ENCODE data around the gene OR2AG2.

Gene OR2AG2

DNA sequence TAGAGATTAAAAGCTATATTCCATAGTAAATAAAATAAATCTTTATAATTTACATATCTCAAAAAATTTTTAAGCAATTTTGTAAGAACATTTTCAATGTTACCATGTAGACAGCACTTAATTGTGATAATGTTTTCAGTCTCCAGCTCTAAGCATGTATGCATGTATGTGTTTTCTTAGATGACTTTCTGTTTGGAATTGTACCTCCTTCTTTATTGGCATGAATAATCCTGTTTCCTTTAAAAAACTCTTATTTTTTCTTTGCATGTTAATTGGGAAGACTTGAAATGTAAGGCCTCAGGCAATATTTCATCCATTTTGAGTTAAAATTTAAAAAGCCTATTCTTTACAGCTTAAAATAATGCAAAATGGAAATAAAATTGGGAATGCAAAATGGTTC is 9.1 kb upstream of the OR2AG2 start:
- Histone ChIP-seq H3K27ac (ENCODE audit: low read length) (no peak overlapping the region), H3K36me3 (ENCODE audit: control insufficient read depth, insufficient read depth, low read length) (no peaks in the 10 kb centered on the region), H3K27me3 (ENCODE audit: control insufficient read depth, insufficient read depth, low read length) (no peaks in the 10 kb centered on the region), H3K4me1 (ENCODE audit: control insufficient read depth, insufficient read depth, low read length) (no peaks in the 10 kb centered on the region), H3K4me3 (ENCODE audit: low read length) (no peak overlapping the region), H3K9me3 (ENCODE audit: control insufficient read depth, insufficient read depth, low read length) (no peaks in the 10 kb centered on the region)
- DNase-seq (ENCODE audit: low read depth, low spot score) = no peak

DNA sequence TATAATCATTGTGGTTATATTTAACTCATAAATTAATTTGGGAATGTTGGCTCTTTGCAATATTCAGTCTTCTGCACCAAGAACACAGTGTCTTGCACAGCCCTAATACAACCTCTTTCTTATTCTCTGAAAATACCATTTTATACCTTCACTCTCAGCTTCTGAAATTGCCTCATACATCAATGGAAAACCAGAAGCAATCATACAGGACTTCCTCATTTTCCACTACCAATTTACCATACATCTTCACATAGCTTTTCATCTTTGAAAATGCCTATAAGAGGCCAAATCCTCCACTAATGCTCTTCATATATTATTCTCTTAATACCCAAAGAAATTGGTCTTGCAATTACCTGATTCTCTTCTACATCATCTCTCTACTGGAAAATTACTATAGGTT is 6.7 kb upstream of the OR2AG2 start:
- Histone ChIP-seq H3K4me3 (ENCODE audit: low read length) (no peak overlapping the region), H3K9me3 (ENCODE audit: control insufficient read depth, insufficient read depth, low read length) (no peaks in the 10 kb centered on the region), H3K36me3 (ENCODE audit: control insufficient read depth, insufficient read depth, low read length) (no peaks in the 10 kb centered on the region), H3K4me1 (ENCODE audit: control insufficient read depth, insufficient read depth, low read length) (no peaks in the 10 kb centered on the region), H3K27me3 (ENCODE audit: control insufficient read depth, insufficient read depth, low read length) (no peaks in the 10 kb centered on the region), H3K27ac (ENCODE audit: low read length) (no peak overlapping the region)
- no peak for DNase-seq (ENCODE audit: low read depth, low spot score)

- Histone ChIP-seq H3K4me3 (ENCODE audit: low read length) (no peak overlapping the region), H3K9me3 (ENCODE audit: control insufficient read depth, insufficient read depth, low read length) (no peaks in the 10 kb centered on the region), H3K4me1 (ENCODE audit: control insufficient read depth, insufficient read depth, low read length) (no peaks in the 10 kb centered on the region), H3K27me3 (ENCODE audit: control insufficient read depth, insufficient read depth, low read length) (no peaks in the 10 kb centered on the region), H3K27ac (ENCODE audit: low read length) (no peak overlapping the region), H3K36me3 (ENCODE audit: control insufficient read depth, insufficient read depth, low read length) (no peaks in the 10 kb centered on the region)
- no CpG with 5 or more reads among the region's 2 CpGs for WGBS (ENCODE audit: insufficient coverage, insufficient read length)
- DNase-seq (ENCODE audit: low read depth, low spot score) = peak; percentile 37
Measured at GRCh38 chr11:6757373-6757967, 14.3 kb downstream of the OR2AG2 start.

GRCh38 chr11:6755953-6756347 is 15.8 kb downstream of the OR2AG2 start:
- Histone ChIP-seq H3K9me3 (ENCODE audit: control insufficient read depth, insufficient read depth, low read length) (no peaks in the 10 kb centered on the region), H3K27ac (ENCODE audit: low read length) (no peak overlapping the region), H3K4me1 (ENCODE audit: control insufficient read depth, insufficient read depth, low read length) (no peaks in the 10 kb centered on the region), H3K36me3 (ENCODE audit: control insufficient read depth, insufficient read depth, low read length) (no peaks in the 10 kb centered on the region), H3K4me3 (ENCODE audit: low read length) (no peak overlapping the region), H3K27me3 (ENCODE audit: control insufficient read depth, insufficient read depth, low read length) (no peaks in the 10 kb centered on the region)
- no CpG with 5 or more reads among the region's 1 CpG for WGBS (ENCODE audit: insufficient coverage, insufficient read length)
- DNase-seq (ENCODE audit: low read depth, low spot score) = no peak

GRCh38 chr11:6755303-6755952 is 16.3 kb downstream of the OR2AG2 start:
- Histone ChIP-seq H3K4me3 (ENCODE audit: low read length) (no peak overlapping the region), H3K27ac (ENCODE audit: low read length) (no peak overlapping the region), H3K9me3 (ENCODE audit: control insufficient read depth, insufficient read depth, low read length) (no peaks in the 10 kb centered on the region), H3K27me3 (ENCODE audit: control insufficient read depth, insufficient read depth, low read length) (no peaks in the 10 kb centered on the region), H3K36me3 (ENCODE audit: control insufficient read depth, insufficient read depth, low read length) (no peaks in the 10 kb centered on the region), H3K4me1 (ENCODE audit: control insufficient read depth, insufficient read depth, low read length) (no peaks in the 10 kb centered on the region)
- no CpG with 5 or more reads among the region's 5 CpGs for WGBS (ENCODE audit: insufficient coverage, insufficient read length)
- DNase-seq (ENCODE audit: low read depth, low spot score) = peak; percentile 55

- H3K27me3 ChIP-seq (ENCODE audit: control insufficient read depth, insufficient read depth, low read length) = no peaks in the 10 kb centered on the region
- H3K4me1 ChIP-seq (ENCODE audit: control insufficient read depth, insufficient read depth, low read length) = no peaks in the 10 kb centered on the region
- no peak for DNase-seq (ENCODE audit: low read depth, low spot score)
- no CpG with 5 or more reads among the region's 3 CpGs for WGBS (ENCODE audit: insufficient coverage, insufficient read length)
- H3K36me3 ChIP-seq (ENCODE audit: control insufficient read depth, insufficient read depth, low read length) = no peaks in the 10 kb centered on the region
- no peak overlapping the region for H3K27ac ChIP-seq (ENCODE audit: low read length)
- no peaks in the 10 kb centered on the region for H3K9me3 ChIP-seq (ENCODE audit: control insufficient read depth, insufficient read depth, low read length)
- no peak overlapping the region for H3K4me3 ChIP-seq (ENCODE audit: low read length)
Measured at GRCh38 chr11:6747097-6747668, 24.6 kb downstream of the OR2AG2 start.

DNA sequence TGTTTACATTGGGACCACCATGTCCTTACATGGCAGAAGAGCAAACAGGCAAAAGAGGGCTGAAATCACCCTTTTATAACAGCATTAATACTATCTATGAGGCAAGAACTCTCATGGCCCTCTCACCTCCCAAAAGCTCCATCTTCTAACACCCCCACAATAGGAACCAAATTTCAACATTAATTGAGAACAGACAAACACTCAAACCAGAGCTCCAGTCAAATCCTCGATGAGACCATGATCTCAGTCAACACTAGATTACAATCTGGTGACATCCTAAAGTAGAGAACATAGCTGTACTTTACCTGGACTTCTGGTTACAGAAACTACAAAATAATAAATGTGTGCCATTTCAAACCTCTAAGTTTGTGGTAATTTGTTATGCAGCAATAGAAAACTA is 25.1 kb downstream of the OR2AG2 start:
- WGBS (ENCODE audit: insufficient coverage, insufficient read length) = no CpG with 5 or more reads among the region's 1 CpG
- DNase-seq (ENCODE audit: low read depth, low spot score) = no peak
- Histone ChIP-seq H3K27me3 (ENCODE audit: control insufficient read depth, insufficient read depth, low read length) (no peaks in the 10 kb centered on the region), H3K4me3 (ENCODE audit: low read length) (no peak overlapping the region), H3K4me1 (ENCODE audit: control insufficient read depth, insufficient read depth, low read length) (no peaks in the 10 kb centered on the region), H3K36me3 (ENCODE audit: control insufficient read depth, insufficient read depth, low read length) (no peaks in the 10 kb centered on the region), H3K27ac (ENCODE audit: low read length) (no peak overlapping the region), H3K9me3 (ENCODE audit: control insufficient read depth, insufficient read depth, low read length) (no peaks in the 10 kb centered on the region)

GRCh38 chr11:6746086-6746618 is 25.6 kb downstream of the OR2AG2 start:
- Histone ChIP-seq H3K9me3 (ENCODE audit: control insufficient read depth, insufficient read depth, low read length) (no peaks in the 10 kb centered on the region), H3K27me3 (ENCODE audit: control insufficient read depth, insufficient read depth, low read length) (no peaks in the 10 kb centered on the region), H3K4me3 (ENCODE audit: low read length) (no peak overlapping the region), H3K4me1 (ENCODE audit: control insufficient read depth, insufficient read depth, low read length) (no peaks in the 10 kb centered on the region), H3K27ac (ENCODE audit: low read length) (no peak overlapping the region), H3K36me3 (ENCODE audit: control insufficient read depth, insufficient read depth, low read length) (no peaks in the 10 kb centered on the region)
- WGBS (ENCODE audit: insufficient coverage, insufficient read length) = no CpG with 5 or more reads among the region's 5 CpGs
- DNase-seq (ENCODE audit: low read depth, low spot score) = no peak

GRCh38 chr11:6745465-6746015 is 26.2 kb downstream of the OR2AG2 start:
- DNase-seq (ENCODE audit: low read depth, low spot score) = no peak
- Histone ChIP-seq H3K27me3 (ENCODE audit: control insufficient read depth, insufficient read depth, low read length) (no peaks in the 10 kb centered on the region), H3K4me3 (ENCODE audit: low read length) (no peak overlapping the region), H3K4me1 (ENCODE audit: control insufficient read depth, insufficient read depth, low read length) (no peaks in the 10 kb centered on the region), H3K9me3 (ENCODE audit: control insufficient read depth, insufficient read depth, low read length) (no peaks in the 10 kb centered on the region), H3K27ac (ENCODE audit: low read length) (no peak overlapping the region), H3K36me3 (ENCODE audit: control insufficient read depth, insufficient read depth, low read length) (no peaks in the 10 kb centered on the region)
- no CpG with 5 or more reads among the region's 2 CpGs for WGBS (ENCODE audit: insufficient coverage, insufficient read length)

GRCh38 chr11:6745018-6745417 is 26.8 kb downstream of the OR2AG2 start:
- 100% methylated on average over 1 of the region's 4 CpGs for WGBS (ENCODE audit: insufficient coverage, insufficient read length)

More at GRCh38 chr11:6745018-6745417, 26.8 kb downstream of the OR2AG2 start:
- H3K4me1 ChIP-seq (ENCODE audit: control insufficient read depth, insufficient read depth, low read length) = no peaks in the 10 kb centered on the region
- H3K27me3 ChIP-seq (ENCODE audit: control insufficient read depth, insufficient read depth, low read length) = no peaks in the 10 kb centered on the region
- H3K9me3 ChIP-seq (ENCODE audit: control insufficient read depth, insufficient read depth, low read length) = no peaks in the 10 kb centered on the region
- no peak overlapping the region for H3K27ac ChIP-seq (ENCODE audit: low read length)
- H3K36me3 ChIP-seq (ENCODE audit: control insufficient read depth, insufficient read depth, low read length) = no peaks in the 10 kb centered on the region
- DNase-seq (ENCODE audit: low read depth, low spot score) = no peak
- no peak overlapping the region for H3K4me3 ChIP-seq (ENCODE audit: low read length)
